Measurements from ENCODE around the gene TAS1R2. TPM values are rescaled to one million over a fixed set of nuclear protein-coding genes. Genes with fewer than 3 reads are reported as not detected.

TAS1R2 gene
- total and polyA plus RNA-seq, 2 of the 8 experiments (the other 6 are each of a cell fraction or from before 2014, with no cell fraction given): not detected

DNA sequence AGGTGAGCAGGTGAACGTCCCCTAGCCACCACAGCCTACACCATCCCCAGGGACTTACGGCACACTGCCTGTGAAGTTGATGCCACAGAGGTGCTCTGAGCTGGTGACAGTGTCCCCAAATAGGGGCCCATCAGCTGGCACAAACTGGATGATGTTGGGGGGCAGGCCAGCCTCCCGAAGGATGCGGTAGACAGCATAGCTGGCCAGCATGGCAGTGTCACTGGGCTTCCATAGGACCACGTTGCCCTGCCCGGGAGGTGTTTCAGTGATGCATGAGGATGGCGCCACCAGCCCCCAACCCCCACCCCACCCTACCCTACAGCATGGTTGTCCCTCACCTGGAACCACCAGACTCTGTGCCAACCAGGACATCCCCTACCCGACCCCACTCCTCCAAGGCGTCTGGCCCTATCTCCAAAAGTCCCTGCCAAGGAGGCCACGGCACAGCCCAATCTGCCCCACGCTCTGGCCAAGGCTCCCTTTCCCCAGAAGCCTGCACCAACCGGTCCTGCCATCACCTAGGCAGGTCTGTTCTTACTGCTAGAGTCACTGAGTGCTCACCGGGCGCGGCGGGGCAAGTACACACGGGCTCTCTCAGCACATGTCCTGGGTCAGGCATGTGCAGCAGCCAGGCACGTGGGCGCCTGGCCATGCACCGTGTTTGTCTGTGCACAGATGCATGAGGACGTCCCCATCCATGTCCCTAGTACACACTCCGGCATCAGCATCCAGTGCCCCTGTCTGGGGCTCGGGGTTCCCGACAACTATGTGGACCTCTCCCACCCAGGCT, 22.4 kb upstream of the TAS1R2 start:
- WGBS, 2 experiments (ENCODE audit: extremely low coverage in 1 of 2, insufficient coverage in 1 of 2, insufficient read length in 1 of 2, insufficient replicate concordance in 2 of 2, low coverage in 1 of 2, low lambda C conversion rate in 2 of 2, missing lambda C conversion rate in 1 of 2): 94% methylated on average over 22 of the region's 24 CpGs; no CpG with 5 or more reads in 1 of the 2 experiments
- H2AFZ ChIP-seq (ENCODE audit: low read length): no peak overlapping the region
- H4K8ac ChIP-seq (ENCODE audit: extremely low read depth, insufficient read depth, low read length): no peak overlapping the region
- H3K18ac ChIP-seq (ENCODE audit: extremely low read depth, low read length): no peak overlapping the region
- H3K23ac ChIP-seq (ENCODE audit: insufficient read length): no peak overlapping the region
- no peaks in the 10 kb centered on the region for H3K9me3 ChIP-seq (ENCODE audit: insufficient read depth in 2 of 2, low read depth in 1 of 2, low read length in 1 of 2)
- no peak overlapping the region for H2BK12ac ChIP-seq (ENCODE audit: low read depth, low read length)
- no peak overlapping the region for H3K56ac ChIP-seq (replicated peaks; ENCODE audit: insufficient read length, low read depth, low read length)
- H4K91ac ChIP-seq (replicated peaks; ENCODE audit: insufficient read length, low read length): no peak overlapping the region
- no peak overlapping the region for H3K4ac ChIP-seq (replicated peaks; ENCODE audit: insufficient read length, low read depth, low read length)
- H3K4me2 ChIP-seq (ENCODE audit: insufficient read depth in 1 of 2, low read depth in 2 of 2, low read length in 2 of 2): no peak overlapping the region
- H3K27ac ChIP-seq (ENCODE audit: low read depth, low read length): no peak overlapping the region
- no peak for DNase-seq (ENCODE audit: low read depth in 1 of 2, low spot score in 2 of 2)
- no peak overlapping the region for H3K9ac ChIP-seq (replicated peaks in 1 of 4; ENCODE audit: extremely low read depth in 1 of 4, low read depth in 3 of 4, low read length in 3 of 4)
- H2BK5ac ChIP-seq (ENCODE audit: low read depth, low read length): no peak overlapping the region
- H3K79me1 ChIP-seq (ENCODE audit: low read depth, low read length): no peaks in the 10 kb centered on the region
- H4K20me1 ChIP-seq (replicated peaks in 1 of 2; ENCODE audit: control insufficient read depth in 1 of 2, insufficient read depth in 2 of 2, low read length in 2 of 2): peaks cover 0 to 10% of the 10 kb centered on the region in 2 experiments
- peaks cover 0 to 11% (median 2%) of the 10 kb centered on the region in 4 experiments; a peak in 4 of 8 replicates for H3K36me3 ChIP-seq (ENCODE audit: control insufficient read depth in 2 of 4, insufficient read depth in 4 of 4, low read length in 3 of 4)
- no peaks in the 10 kb centered on the region for H3K27me3 ChIP-seq (replicated peaks in 1 of 4; ENCODE audit: control insufficient read depth in 3 of 4, extremely low read depth in 1 of 4, insufficient read depth in 3 of 4, low read length in 3 of 4)
- POLR2A ChIA-PET (ENCODE audit: partially characterized antibody): no interaction called here
- H3K14ac ChIP-seq (ENCODE audit: insufficient read length): no peak overlapping the region
- H2AK5ac ChIP-seq (ENCODE audit: low read depth, low read length): no peak overlapping the region
- H2BK20ac ChIP-seq (ENCODE audit: low read length): no peak overlapping the region
- CTCF ChIA-PET (ENCODE audit: partially characterized antibody): interaction anchor here (0.7 to 14.4 kb wide), 7 partner anchors 11 to 200 kb away, joined by 3 to 131 read pairs (median 5); partner anchors contain the start of gene ALDH4A1
- no peak overlapping the region for H2BK15ac ChIP-seq (ENCODE audit: low read length)
- no peak overlapping the region for H4K5ac ChIP-seq (ENCODE audit: insufficient read length, low read depth, low read length)
- H2BK120ac ChIP-seq (replicated peaks; ENCODE audit: low read depth, low read length): no peak overlapping the region
- H3K23me2 ChIP-seq (ENCODE audit: low read depth, low read length): no peaks in the 10 kb centered on the region
- H3K79me2 ChIP-seq (ENCODE audit: control insufficient read depth in 1 of 2, insufficient read depth in 2 of 2, low read length in 2 of 2): no peaks in the 10 kb centered on the region
- no peak for FAIRE-seq
- no peak overlapping the region for H3K4me3 ChIP-seq (ENCODE audit: extremely low read depth in 1 of 4, insufficient read depth in 2 of 4, low read depth in 3 of 4, low read length in 4 of 4)
- H3K4me1 ChIP-seq (replicated peaks in 1 of 4; ENCODE audit: control insufficient read depth in 3 of 4, insufficient read depth in 4 of 4, low read length in 3 of 4): peaks cover 0 to 6% (median 4%) of the 10 kb centered on the region in 4 experiments; a peak in 4 of 7 replicates
- no peak for TF ChIP-seq POLR2AphosphoS5 (IDR thresholded peaks at IDR 0.05; ENCODE audit: low read depth, low read length)
- no peak for TF ChIP-seq BRCA1 (IDR thresholded peaks at IDR 0.05; ENCODE audit: low read depth, low read length)
- TF ChIP-seq, protein P1, sequence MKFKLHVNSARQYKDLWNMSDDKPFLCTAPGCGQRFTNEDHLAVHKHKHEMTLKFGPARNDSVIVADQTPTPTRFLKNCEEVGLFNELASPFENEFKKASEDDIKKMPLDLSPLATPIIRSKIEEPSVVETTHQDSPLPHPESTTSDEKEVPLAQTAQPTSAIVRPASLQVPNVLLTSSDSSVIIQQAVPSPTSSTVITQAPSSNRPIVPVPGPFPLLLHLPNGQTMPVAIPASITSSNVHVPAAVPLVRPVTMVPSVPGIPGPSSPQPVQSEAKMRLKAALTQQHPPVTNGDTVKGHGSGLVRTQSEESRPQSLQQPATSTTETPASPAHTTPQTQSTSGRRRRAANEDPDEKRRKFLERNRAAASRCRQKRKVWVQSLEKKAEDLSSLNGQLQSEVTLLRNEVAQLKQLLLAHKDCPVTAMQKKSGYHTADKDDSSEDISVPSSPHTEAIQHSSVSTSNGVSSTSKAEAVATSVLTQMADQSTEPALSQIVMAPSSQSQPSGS (IDR thresholded peaks at IDR 0.05; ENCODE audit: low read length): no peak
- TF ChIP-seq, protein P2, sequence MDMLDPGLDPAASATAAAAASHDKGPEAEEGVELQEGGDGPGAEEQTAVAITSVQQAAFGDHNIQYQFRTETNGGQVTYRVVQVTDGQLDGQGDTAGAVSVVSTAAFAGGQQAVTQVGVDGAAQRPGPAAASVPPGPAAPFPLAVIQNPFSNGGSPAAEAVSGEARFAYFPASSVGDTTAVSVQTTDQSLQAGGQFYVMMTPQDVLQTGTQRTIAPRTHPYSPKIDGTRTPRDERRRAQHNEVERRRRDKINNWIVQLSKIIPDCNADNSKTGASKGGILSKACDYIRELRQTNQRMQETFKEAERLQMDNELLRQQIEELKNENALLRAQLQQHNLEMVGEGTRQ (IDR thresholded peaks at IDR 0.05; ENCODE audit: low read length): no peak
- no peak for TF ChIP-seq SIX5 (IDR thresholded peaks at IDR 0.05; ENCODE audit: low read depth, low read length)
